Transverse colon (tissue), 4 donors: ENCODE data around the gene SSBP4. TPM values are rescaled to one million over a fixed set of nuclear protein-coding genes. Genes with fewer than 3 reads are reported as not detected.

Source experiments
- DNase-seq: peaks from one replicate; pipeline ENCODE4 v3.0.0-alpha.2; 2019
- H3K27ac ChIP-seq, 4 donors: fragments of 200-600 bp; sonication (generic); 2 replicates each; pipeline ENCODE4 v1.5.1; 2016 to 2018; ENCODE audit warnings: inconsistent platforms in 4 of 4
- H3K27me3 ChIP-seq: fragments of 200-600 bp; sonication (generic); 2 replicates; pipeline ENCODE4 v1.5.1; 2017; ENCODE audit warnings: inconsistent platforms
- H3K36me3 ChIP-seq, 4 donors: fragments of 200-600 bp; sonication (generic); 2 replicates each; pipeline ENCODE4 v1.5.1; 2017 to 2019; ENCODE audit warnings: inconsistent platforms in 4 of 4
- H3K4me1 ChIP-seq, 4 donors: fragments of 200-600 bp; sonication (generic); 2 replicates each; pipeline ENCODE4 v1.5.1; 2017 to 2020; ENCODE audit warnings: inconsistent platforms in 4 of 4
- H3K4me3 ChIP-seq, 4 donors: fragments of 200-600 bp; sonication (generic); 1 replicate in 1 of 4; 2 replicates in 3 of 4; pipeline versions ENCODE4 v1.5.1 to v1.6.1; 2017 to 2019; ENCODE audit warnings: inconsistent platforms in 4 of 4
- H3K9me3 ChIP-seq, 2 donors: fragments of 200-600 bp; sonication (generic); 2 replicates each; pipeline ENCODE4 v1.5.1; 2017 to 2019; ENCODE audit warnings: inconsistent platforms in 2 of 2
- EP300 ChIP-seq: sonication (generic); formaldehyde crosslinking; IDR thresholded peaks from one replicate; pipeline ENCODE4 v1.6.1; 2017; ENCODE audit warnings: antibody characterized with exemption, low read depth
- POLR2A ChIP-seq: fragments of 450-650 bp; IDR thresholded peaks from one replicate; pipeline ENCODE4 v1.6.1; 2016; ENCODE audit warnings: antibody characterized with exemption, mild to moderate bottlenecking, moderate library complexity
- POLR2AphosphoS5 ChIP-seq, 3 donors: sonication (generic); formaldehyde crosslinking; IDR thresholded peaks; one replicate each; pipeline ENCODE4 v1.6.1; 2016; ENCODE audit warnings: antibody characterized with exemption in 3 of 3
- WGBS, 2 donors: methylation state at CpG; one replicate each; pipeline ENCODE4 v1.1.5; 2018; ENCODE audit warnings: low coverage in 1 of 2; 5-methylcytosine and 5-hydroxymethylcytosine counted together
- in situ Hi-C, 4 donors: fragments of 200-750 bp; cut with MboI; loops; one replicate each; pipeline versions ENCODE4 v1.15.0 to v1.15.1; 2017; ENCODE audit warnings: low sequenced_read_pairs in 3 of 4, low pct_ligation_motif_present in 1 of 4, low pct_unique_long_range_greater_than_20kb in 1 of 4
- intact Hi-C: fragments of 100-400 bp; cut with DNase I; formaldehyde crosslinking; loops from one replicate; pipeline ENCODE4 v1.15.1; 2023; ENCODE audit warnings: low total_unique reads
- total RNA-seq, 4 donors: library from RNA; depleted of rRNA; stranded (reverse); fragments of >200 nt; gene quantifications; one replicate each; pipeline ENCODE4 v1.1.0, GENCODE V29; 2016
- TF ChIP-seq, protein P1 (sequence below), 5 experiments: fragments of 200-600 bp in 3 of 5; fragments of 450-650 bp in 2 of 5; sonication (generic) in 3 of 5; IDR thresholded peaks; 1 replicate in 2 of 5; 2 replicates in 3 of 5; pipeline ENCODE4 v1.5.1; 2016 to 2017; ENCODE audit warnings: antibody characterized with exemption in 5 of 5, inconsistent platforms in 3 of 5, mild to moderate bottlenecking in 2 of 5, moderate library complexity in 1 of 5

Gene SSBP4
- total RNA-seq, 4 donors from 2014 or later: 9.4 to 40.4 (median 32.2) TPM

DNA sequence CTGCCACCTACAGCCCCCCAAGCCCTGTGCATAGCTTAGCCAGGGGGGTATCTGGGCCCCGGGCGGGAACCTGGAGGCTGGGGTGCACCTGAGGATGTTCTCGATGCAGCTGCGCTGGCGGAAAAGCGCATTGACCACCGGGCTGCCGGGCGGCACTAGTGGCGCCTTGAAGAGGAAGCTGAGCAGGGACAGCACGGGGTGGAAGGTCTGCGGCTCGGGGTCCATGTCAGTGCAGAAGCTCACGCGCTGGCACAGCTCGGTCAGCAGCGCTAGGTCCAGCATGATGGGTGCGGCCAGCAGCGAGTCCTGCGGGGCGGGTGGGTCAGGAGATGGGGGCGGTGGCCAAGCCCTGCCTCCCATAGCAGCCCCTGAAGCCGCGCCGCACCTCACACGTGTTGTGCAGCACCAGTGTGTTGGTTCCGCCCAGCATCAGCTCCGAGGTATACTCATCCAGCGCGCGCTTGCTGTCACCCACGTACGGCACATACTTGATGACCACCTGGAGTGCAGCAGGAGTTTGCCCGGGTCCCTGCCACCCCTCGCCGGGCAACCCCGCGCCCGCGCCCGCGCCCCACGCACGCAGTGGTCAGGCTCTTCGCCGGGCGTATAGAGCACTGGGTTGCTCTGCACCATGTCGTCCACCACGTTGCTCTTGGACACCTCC, 16.1 kb downstream of the SSBP4 start:
- TF ChIP-seq POLR2A: no peak
- TF ChIP-seq, protein P1, sequence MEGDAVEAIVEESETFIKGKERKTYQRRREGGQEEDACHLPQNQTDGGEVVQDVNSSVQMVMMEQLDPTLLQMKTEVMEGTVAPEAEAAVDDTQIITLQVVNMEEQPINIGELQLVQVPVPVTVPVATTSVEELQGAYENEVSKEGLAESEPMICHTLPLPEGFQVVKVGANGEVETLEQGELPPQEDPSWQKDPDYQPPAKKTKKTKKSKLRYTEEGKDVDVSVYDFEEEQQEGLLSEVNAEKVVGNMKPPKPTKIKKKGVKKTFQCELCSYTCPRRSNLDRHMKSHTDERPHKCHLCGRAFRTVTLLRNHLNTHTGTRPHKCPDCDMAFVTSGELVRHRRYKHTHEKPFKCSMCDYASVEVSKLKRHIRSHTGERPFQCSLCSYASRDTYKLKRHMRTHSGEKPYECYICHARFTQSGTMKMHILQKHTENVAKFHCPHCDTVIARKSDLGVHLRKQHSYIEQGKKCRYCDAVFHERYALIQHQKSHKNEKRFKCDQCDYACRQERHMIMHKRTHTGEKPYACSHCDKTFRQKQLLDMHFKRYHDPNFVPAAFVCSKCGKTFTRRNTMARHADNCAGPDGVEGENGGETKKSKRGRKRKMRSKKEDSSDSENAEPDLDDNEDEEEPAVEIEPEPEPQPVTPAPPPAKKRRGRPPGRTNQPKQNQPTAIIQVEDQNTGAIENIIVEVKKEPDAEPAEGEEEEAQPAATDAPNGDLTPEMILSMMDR (IDR thresholded peaks at IDR 0.05): no peak
- no peak for TF ChIP-seq POLR2AphosphoS5 (IDR thresholded peaks at IDR 0.05)
- no peak for TF ChIP-seq EP300
- Histone ChIP-seq H3K9me3 (no peaks in the 10 kb centered on the region), H3K36me3 (no peaks in the 10 kb centered on the region), H3K27ac (no peak overlapping the region), H3K4me3 (no peak overlapping the region), H3K27me3 (peaks cover 13% of the 10 kb centered on the region), H3K4me1 (peaks cover 15 to 37% (median 32%) of the 10 kb centered on the region in 4 donors)
- DNase-seq: no peak
- in situ Hi-C loops (no loop called here), intact Hi-C loops (no loop called here)
- WGBS, 2 donors: 95% methylated on average over 48 of the region's 49 CpGs; no CpG with 5 or more reads in 1 of the 2 donors

DNA sequence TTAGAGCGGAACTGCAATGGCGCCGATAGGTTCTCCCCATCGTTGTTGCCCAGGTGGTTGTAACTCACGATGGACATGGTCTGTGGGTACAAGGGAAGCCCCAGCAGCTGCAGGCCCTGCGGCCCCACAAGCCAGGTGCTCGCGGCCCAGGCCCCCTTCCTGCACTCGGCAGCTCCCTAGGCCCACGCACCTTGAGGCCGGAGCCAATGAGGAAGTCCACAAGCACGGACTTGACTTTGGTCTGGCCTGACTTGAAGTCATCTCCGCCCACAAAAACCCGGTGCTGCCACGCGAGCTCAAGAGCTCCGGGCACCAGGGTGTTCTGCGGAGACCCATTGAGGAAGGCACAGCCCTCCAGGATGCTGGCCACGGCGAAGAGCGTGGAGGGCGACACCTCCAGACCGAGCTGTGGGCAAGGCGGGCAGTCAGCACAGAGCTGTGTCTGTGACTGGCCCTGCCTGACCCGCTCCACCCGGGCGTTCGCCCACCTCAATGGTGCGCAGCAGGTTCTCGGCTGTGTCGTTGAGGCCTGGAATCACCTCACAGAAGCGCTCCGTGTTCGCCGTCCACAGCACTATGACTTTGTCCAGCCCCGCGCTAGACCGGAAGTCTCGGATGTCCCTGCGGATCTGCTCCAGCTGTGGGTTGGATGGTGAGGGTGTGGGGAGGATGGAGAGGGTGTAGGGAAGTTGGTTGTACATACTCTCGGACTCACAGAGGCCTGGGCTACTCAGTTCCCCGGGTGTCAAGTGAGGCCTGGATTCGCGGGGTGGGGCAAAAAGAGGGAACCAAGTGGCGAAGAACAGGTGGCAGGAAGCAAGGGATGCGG, 16.9 kb downstream of the SSBP4 start:
- peaks cover 15 to 37% (median 32%) of the 10 kb centered on the region in 4 donors for H3K4me1 ChIP-seq
- H3K4me3 ChIP-seq: no peak overlapping the region
- TF ChIP-seq POLR2AphosphoS5 (IDR thresholded peaks at IDR 0.05) (no peak), POLR2A (no peak), EP300 (no peak)
- TF ChIP-seq, protein P1 (IDR thresholded peaks at IDR 0.05): no peak
- H3K27ac ChIP-seq: peak overlapping the region in 2 of 4 donors; percentile 71 to 83
- H3K36me3 ChIP-seq: no peaks in the 10 kb centered on the region
- H3K9me3 ChIP-seq: no peaks in the 10 kb centered on the region
- DNase-seq: no peak
- H3K27me3 ChIP-seq: peaks cover 13% of the 10 kb centered on the region
- intact Hi-C loops: no loop called here
- 80% methylated on average over 39 of the region's 46 CpGs; no CpG with 5 or more reads in 1 of the 2 donors for WGBS, 2 donors
- in situ Hi-C loops: no loop called here

DNA sequence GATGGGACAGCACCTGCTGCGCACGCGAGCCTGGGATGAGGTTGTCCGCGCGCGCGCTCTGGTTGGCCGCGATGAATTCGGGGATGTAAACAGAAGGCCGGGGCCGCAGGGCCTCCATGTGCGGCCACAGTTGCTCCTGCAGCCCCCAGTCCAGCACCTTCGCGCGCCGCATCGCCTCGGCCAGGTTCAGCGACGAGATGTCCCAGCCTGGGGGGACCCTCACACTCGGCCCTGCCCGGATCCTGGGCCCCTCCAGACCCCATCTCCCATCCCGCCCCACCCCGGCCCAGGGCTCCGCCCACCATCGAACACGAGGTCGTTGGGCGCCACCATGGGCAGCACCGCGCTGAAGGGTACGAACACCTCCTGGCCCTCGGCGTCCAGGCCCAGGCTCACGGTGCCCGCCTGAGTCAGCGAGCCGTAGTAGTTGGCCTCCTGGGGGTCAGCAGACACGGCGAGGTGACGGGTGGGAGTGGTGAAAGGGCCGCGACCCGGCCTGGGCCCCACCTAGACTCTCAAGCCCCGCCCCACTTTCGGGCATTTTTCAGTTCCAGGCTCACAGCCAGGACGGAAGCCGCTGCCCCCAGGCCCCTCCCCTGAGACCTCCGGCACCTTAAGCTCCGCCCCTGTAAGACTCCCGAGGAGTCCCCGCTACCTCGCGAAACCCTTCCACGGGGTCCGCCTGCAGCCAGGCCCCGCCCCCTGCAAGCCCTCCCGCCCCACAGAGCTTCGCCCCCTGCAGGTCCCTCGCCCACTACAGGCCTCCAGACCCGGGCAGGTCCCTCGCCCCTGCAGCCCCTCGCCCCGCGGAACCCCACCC, 17.7 kb downstream of the SSBP4 start:
- no peaks in the 10 kb centered on the region for H3K36me3 ChIP-seq
- peak overlapping the region; percentile 25 to 60 (median 43) for H3K4me3 ChIP-seq
- 29% methylated on average over 38 of the region's 67 CpGs; no CpG with 5 or more reads in 1 of the 2 donors for WGBS, 2 donors
- TF ChIP-seq POLR2A (no peak), EP300 (no peak), POLR2AphosphoS5 (IDR thresholded peaks at IDR 0.05) (no peak)
- TF ChIP-seq, protein P1 (IDR thresholded peaks at IDR 0.05): no peak
- H3K27ac ChIP-seq: peak overlapping the region; percentile 41 to 83 (median 64)
- intact Hi-C loops: no loop called here
- H3K4me1 ChIP-seq: peaks cover 15 to 37% (median 32%) of the 10 kb centered on the region in 4 donors
- in situ Hi-C loops: no loop called here
- peaks cover 13% of the 10 kb centered on the region for H3K27me3 ChIP-seq
- H3K9me3 ChIP-seq: no peaks in the 10 kb centered on the region
- DNase-seq: peak; percentile 86
